GM21717 (cell line): Measurements from ENCODE around the gene ADGRL1.
"Not testable (repeated sequence)": the region's sequence is repeated elsewhere in the genome, so short reads cannot be mapped to it uniquely, and the experiment has no call there.

ENCODE experiments used
- ATAC-seq: cut with Tn5 transposase; IDR thresholded peaks from one replicate; pipeline ENCODE4 v1.9.1; 2021; ENCODE audit warnings: mild to moderate bottlenecking, moderate library complexity; ENCODE audit not compliant: unreplicated experiment

The ADGRL1 gene

GRCh38 chr19:14164082-14164481, 41.9 kb downstream of the ADGRL1 start:
- ATAC-seq: no peak

- ATAC-seq: no peak
Measured at GRCh38 chr19:14162871-14163297, 43.1 kb downstream of the ADGRL1 start.

- ATAC-seq: no peak
Measured at GRCh38 chr19:14161305-14161704, 44.7 kb downstream of the ADGRL1 start.

GRCh38 chr19:14160017-14160703, 45.8 kb downstream of the ADGRL1 start:
- no peak for ATAC-seq

- ATAC-seq: no peak
Measured at GRCh38 chr19:14159059-14159458, 46.9 kb downstream of the ADGRL1 start.

GRCh38 chr19:14158276-14159023, 47.5 kb downstream of the ADGRL1 start:
- no peak for ATAC-seq

- no peak for ATAC-seq
Measured at GRCh38 chr19:14156971-14157717, 48.8 kb downstream of the ADGRL1 start.

- ATAC-seq: no peak
Measured at GRCh38 chr19:14156122-14156521, 49.8 kb downstream of the ADGRL1 start.

GRCh38 chr19:14155371-14155770, 50.6 kb downstream of the ADGRL1 start:
- no peak for ATAC-seq

- ATAC-seq: no peak
Measured at GRCh38 chr19:14152713-14153112, 53.3 kb downstream of the ADGRL1 start.

GRCh38 chr19:14150770-14151661, 55.0 kb downstream of the ADGRL1 start:
- no peak for ATAC-seq

GRCh38 chr19:14150041-14150769, 55.8 kb downstream of the ADGRL1 start:
- ATAC-seq: no peak

GRCh38 chr19:14149509-14149994, 56.4 kb downstream of the ADGRL1 start:
- no peak for ATAC-seq

- ATAC-seq: no peak
Measured at GRCh38 chr19:14148751-14149410, 57.1 kb downstream of the ADGRL1 start.

- no peak for ATAC-seq
Measured at GRCh38 chr19:14147797-14148605, 58.0 kb downstream of the ADGRL1 start.

- no peak for ATAC-seq
Measured at GRCh38 chr19:14146789-14147216, 59.2 kb downstream of the ADGRL1 start.

- not testable (repeated sequence) for ATAC-seq
Measured at GRCh38 chr19:14146169-14146568, 59.8 kb downstream of the ADGRL1 start.

- ATAC-seq: no peak
Measured at GRCh38 chr19:14145381-14145780, 60.6 kb downstream of the ADGRL1 start.
